ENCODE measurements around the gene ZFHX2. TPM values are rescaled to one million over a fixed set of nuclear protein-coding genes. Genes with fewer than 3 reads are reported as not detected.
A peak's percentile ranks its signal among the peaks of the same experiment; 100 is the strongest.

ZFHX2 gene
- total RNA-seq, 1 donor from 2014 or later = 27.3 TPM

DNA sequence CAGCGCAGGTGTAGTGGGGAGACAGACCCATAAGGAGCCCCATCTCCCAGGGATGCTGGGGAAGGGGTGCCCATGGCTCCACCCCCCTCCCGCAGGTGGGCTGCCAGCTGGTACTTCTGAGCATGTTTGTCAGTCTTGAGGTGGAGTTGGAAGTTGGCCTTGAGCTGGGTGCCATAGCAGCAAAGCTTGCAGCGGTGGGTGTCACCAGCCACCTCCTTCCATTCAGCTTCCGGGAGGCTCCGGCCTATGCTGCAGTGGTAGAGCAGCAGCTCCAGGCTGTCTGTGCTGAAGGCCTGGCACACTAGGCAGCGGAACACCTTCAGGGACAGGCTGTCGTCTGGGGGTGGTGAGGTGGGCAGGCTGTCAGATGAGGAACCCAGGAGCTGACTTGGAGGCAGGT, 18.9 kb downstream of the ZFHX2 start:
- Histone ChIP-seq H3K9ac (ENCODE audit: low read length) (no peak overlapping the region), H3K36me3 (ENCODE audit: insufficient read depth, low read length) (no peaks in the 10 kb centered on the region), H2AFZ (ENCODE audit: low read depth, low read length) (no peak overlapping the region), H3K9me3 (ENCODE audit: insufficient read depth, low read depth, low read length) (no peaks in the 10 kb centered on the region), H3K79me2 (ENCODE audit: insufficient read depth, low read length) (no peaks in the 10 kb centered on the region), H3K27me3 (ENCODE audit: insufficient read depth, low read length) (no peaks in the 10 kb centered on the region), H3K4me1 (ENCODE audit: insufficient read depth, low read length) (no peaks in the 10 kb centered on the region), H3K4me3 (ENCODE audit: insufficient read depth, low read depth, low read length) (no peak overlapping the region), H3K27ac (ENCODE audit: low read depth, low read length) (no peak overlapping the region), H4K20me1 (ENCODE audit: insufficient read depth, low read length) (no peaks in the 10 kb centered on the region), H3K4me2 (ENCODE audit: low read length) (no peak overlapping the region)
- DNase-seq (ENCODE audit: low read depth) = no peak
- peak overlapping the region; percentile 18 for H3K27ac Mint-ChIP-seq (ENCODE audit: unreplicated experiment)
- no peaks in the 10 kb centered on the region for H3K9me3 Mint-ChIP-seq (ENCODE audit: unreplicated experiment)
- peak overlapping the region; percentile 50 for H3K4me3 Mint-ChIP-seq (ENCODE audit: unreplicated experiment)
- peaks cover 32% of the 10 kb centered on the region for H3K36me3 Mint-ChIP-seq (ENCODE audit: low read depth, unreplicated experiment)
- no peak for FAIRE-seq
- no peaks in the 10 kb centered on the region for H3K27me3 Mint-ChIP-seq (ENCODE audit: low read depth, unreplicated experiment)
- TF ChIP-seq EZH2 (IDR thresholded peaks at IDR 0.05; ENCODE audit: insufficient read depth, low read length) = no peak
- TF ChIP-seq, protein P1, sequence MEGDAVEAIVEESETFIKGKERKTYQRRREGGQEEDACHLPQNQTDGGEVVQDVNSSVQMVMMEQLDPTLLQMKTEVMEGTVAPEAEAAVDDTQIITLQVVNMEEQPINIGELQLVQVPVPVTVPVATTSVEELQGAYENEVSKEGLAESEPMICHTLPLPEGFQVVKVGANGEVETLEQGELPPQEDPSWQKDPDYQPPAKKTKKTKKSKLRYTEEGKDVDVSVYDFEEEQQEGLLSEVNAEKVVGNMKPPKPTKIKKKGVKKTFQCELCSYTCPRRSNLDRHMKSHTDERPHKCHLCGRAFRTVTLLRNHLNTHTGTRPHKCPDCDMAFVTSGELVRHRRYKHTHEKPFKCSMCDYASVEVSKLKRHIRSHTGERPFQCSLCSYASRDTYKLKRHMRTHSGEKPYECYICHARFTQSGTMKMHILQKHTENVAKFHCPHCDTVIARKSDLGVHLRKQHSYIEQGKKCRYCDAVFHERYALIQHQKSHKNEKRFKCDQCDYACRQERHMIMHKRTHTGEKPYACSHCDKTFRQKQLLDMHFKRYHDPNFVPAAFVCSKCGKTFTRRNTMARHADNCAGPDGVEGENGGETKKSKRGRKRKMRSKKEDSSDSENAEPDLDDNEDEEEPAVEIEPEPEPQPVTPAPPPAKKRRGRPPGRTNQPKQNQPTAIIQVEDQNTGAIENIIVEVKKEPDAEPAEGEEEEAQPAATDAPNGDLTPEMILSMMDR (IDR thresholded peaks at IDR 0.05; ENCODE audit: insufficient read depth, low read depth, low read length) = no peak
- peaks cover 9% of the 10 kb centered on the region for H3K4me1 Mint-ChIP-seq (ENCODE audit: low read depth, unreplicated experiment)

DNA sequence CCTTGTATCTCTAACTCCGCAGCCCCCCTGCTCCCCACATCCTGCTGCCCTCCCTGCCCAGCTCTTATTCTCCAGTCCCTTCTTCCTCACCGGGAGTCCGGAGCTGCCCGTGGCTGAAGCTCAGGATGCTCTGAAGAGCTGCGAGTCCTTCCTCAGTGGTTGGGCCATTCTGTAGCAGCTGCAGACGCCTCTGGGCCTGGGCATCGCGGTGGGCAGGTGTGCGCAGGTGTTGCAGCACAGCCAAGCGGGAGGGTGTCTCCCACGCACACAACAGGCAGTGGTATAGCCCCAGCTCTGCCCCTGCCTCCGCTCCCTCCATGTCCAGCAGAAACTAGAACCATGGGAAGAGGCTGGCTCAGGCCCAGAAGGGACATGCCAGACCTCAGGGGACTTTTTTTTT, 20.2 kb downstream of the ZFHX2 start:
- Histone ChIP-seq H3K27ac (ENCODE audit: low read depth, low read length) (no peak overlapping the region), H2AFZ (ENCODE audit: low read depth, low read length) (no peak overlapping the region), H3K9ac (ENCODE audit: low read length) (no peak overlapping the region), H3K9me3 (ENCODE audit: insufficient read depth, low read depth, low read length) (no peaks in the 10 kb centered on the region), H4K20me1 (ENCODE audit: insufficient read depth, low read length) (no peaks in the 10 kb centered on the region), H3K79me2 (ENCODE audit: insufficient read depth, low read length) (no peaks in the 10 kb centered on the region), H3K36me3 (ENCODE audit: insufficient read depth, low read length) (no peaks in the 10 kb centered on the region), H3K4me3 (ENCODE audit: insufficient read depth, low read depth, low read length) (no peak overlapping the region), H3K4me2 (ENCODE audit: low read length) (no peak overlapping the region), H3K4me1 (ENCODE audit: insufficient read depth, low read length) (no peaks in the 10 kb centered on the region), H3K27me3 (ENCODE audit: insufficient read depth, low read length) (no peaks in the 10 kb centered on the region)
- TF ChIP-seq, protein P1 (IDR thresholded peaks at IDR 0.05; ENCODE audit: insufficient read depth, low read depth, low read length) = no peak
- TF ChIP-seq EZH2 (IDR thresholded peaks at IDR 0.05; ENCODE audit: insufficient read depth, low read length) = no peak
- H3K4me3 Mint-ChIP-seq (ENCODE audit: unreplicated experiment) = no peak overlapping the region
- no peak for DNase-seq (ENCODE audit: low read depth)
- no peak overlapping the region for H3K27ac Mint-ChIP-seq (ENCODE audit: unreplicated experiment)
- H3K4me1 Mint-ChIP-seq (ENCODE audit: low read depth, unreplicated experiment) = peaks cover 9% of the 10 kb centered on the region
- no peak for FAIRE-seq
- no peaks in the 10 kb centered on the region for H3K27me3 Mint-ChIP-seq (ENCODE audit: low read depth, unreplicated experiment)
- H3K36me3 Mint-ChIP-seq (ENCODE audit: low read depth, unreplicated experiment) = peaks cover 43% of the 10 kb centered on the region
- no peaks in the 10 kb centered on the region for H3K9me3 Mint-ChIP-seq (ENCODE audit: unreplicated experiment)

DNA sequence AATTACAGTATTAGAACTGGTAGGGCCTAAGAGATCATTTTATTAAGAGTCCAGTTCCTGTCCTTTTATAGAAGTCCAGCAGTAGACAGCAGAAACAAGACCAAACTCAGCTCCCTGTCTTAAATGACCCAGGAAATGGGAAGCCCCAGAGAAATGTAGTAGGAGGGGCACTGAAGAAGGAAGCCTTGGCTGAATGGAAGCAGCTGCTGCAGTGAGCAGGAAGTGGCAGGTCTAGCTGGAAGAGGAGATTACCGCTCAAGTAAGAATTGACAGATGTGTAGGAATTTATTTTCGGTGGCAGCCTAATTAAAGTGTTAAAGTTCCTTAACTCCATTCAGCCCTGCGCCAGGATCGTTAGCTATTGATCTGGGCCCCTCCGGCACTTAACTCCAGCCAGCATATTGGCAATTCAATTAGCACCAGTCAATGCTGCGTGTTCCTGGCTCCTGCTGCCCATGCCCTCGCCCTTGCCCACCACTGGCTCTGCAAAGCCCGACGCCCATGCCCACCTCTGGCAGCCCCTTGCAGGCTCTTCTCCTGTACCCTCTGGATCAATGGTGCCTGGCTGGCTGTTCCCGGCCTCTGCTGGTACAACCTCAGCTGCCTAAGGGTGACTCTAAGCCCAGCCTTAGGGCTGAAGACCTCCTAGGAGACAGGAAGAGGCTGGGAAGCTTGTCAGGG, 21.1 kb downstream of the ZFHX2 start:
- Histone ChIP-seq H3K79me2 (ENCODE audit: insufficient read depth, low read length) (no peaks in the 10 kb centered on the region), H4K20me1 (ENCODE audit: insufficient read depth, low read length) (no peaks in the 10 kb centered on the region), H3K36me3 (ENCODE audit: insufficient read depth, low read length) (no peaks in the 10 kb centered on the region), H3K27me3 (ENCODE audit: insufficient read depth, low read length) (no peaks in the 10 kb centered on the region), H3K9me3 (ENCODE audit: insufficient read depth, low read depth, low read length) (no peaks in the 10 kb centered on the region), H3K9ac (ENCODE audit: low read length) (no peak overlapping the region), H2AFZ (ENCODE audit: low read depth, low read length) (no peak overlapping the region), H3K4me1 (ENCODE audit: insufficient read depth, low read length) (no peaks in the 10 kb centered on the region), H3K4me3 (ENCODE audit: insufficient read depth, low read depth, low read length) (no peak overlapping the region), H3K27ac (ENCODE audit: low read depth, low read length) (no peak overlapping the region), H3K4me2 (ENCODE audit: low read length) (no peak overlapping the region)
- H3K4me3 Mint-ChIP-seq (ENCODE audit: unreplicated experiment) = no peak overlapping the region
- FAIRE-seq (no peak), DNase-seq (ENCODE audit: low read depth) (no peak)
- H3K27ac Mint-ChIP-seq (ENCODE audit: unreplicated experiment) = no peak overlapping the region
- no peaks in the 10 kb centered on the region for H3K27me3 Mint-ChIP-seq (ENCODE audit: low read depth, unreplicated experiment)
- peaks cover 9% of the 10 kb centered on the region for H3K4me1 Mint-ChIP-seq (ENCODE audit: low read depth, unreplicated experiment)
- peaks cover 48% of the 10 kb centered on the region for H3K36me3 Mint-ChIP-seq (ENCODE audit: low read depth, unreplicated experiment)
- TF ChIP-seq, protein P1 (IDR thresholded peaks at IDR 0.05; ENCODE audit: insufficient read depth, low read depth, low read length) = no peak
- no peak for TF ChIP-seq EZH2 (IDR thresholded peaks at IDR 0.05; ENCODE audit: insufficient read depth, low read length)
- no peaks in the 10 kb centered on the region for H3K9me3 Mint-ChIP-seq (ENCODE audit: unreplicated experiment)

Measured in astrocyte (in vitro differentiated cells and primary cell).